Esophagus squamous epithelium (tissue), 4 donors: ENCODE results near the gene KRTCAP3.
"Not testable (repeated sequence)": the region's sequence is repeated elsewhere in the genome, so short reads cannot be mapped to it uniquely, and the experiment has no call there.

ENCODE experiments used
- POLR2A ChIP-seq, 4 donors: fragments of 450-650 bp; IDR thresholded peaks; one replicate each; pipeline ENCODE4 v1.6.1; 2017; ENCODE audit warnings: antibody characterized with exemption in 4 of 4, mild to moderate bottlenecking in 4 of 4, moderate library complexity in 3 of 4
- TF ChIP-seq, protein P1 (sequence below), 6 experiments: fragments of 450-650 bp in 4 of 6; fragments of 200-600 bp in 2 of 6; sonication (generic) in 2 of 6; IDR thresholded peaks; one replicate each; pipeline ENCODE4 v1.5.1; 2016 to 2019; ENCODE audit warnings: antibody characterized with exemption in 6 of 6, mild to moderate bottlenecking in 4 of 6, moderate library complexity in 4 of 6

DNA sequence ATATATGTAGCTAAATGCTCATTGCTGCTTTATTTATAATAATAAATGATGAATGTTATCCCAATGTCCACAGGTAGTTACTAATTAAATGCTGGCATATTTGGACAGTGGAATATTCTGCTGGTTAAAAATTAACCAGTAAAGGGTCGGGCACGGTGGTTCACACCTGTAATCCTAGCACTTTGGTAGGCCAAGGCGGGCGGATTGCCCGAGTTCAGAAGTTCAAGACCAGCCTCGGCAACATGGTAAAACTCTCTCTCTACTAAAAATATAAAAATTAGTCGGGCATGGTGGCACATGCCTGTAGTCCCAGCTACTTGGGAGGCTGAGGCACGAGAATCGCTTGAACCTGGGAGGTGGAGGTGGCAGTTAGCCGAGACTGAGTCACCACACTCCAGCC is 17.1 kb upstream of the KRTCAP3 start:
- TF ChIP-seq POLR2A (IDR thresholded peaks at IDR 0.05), result not testable (repeated sequence)
- TF ChIP-seq, protein P1, sequence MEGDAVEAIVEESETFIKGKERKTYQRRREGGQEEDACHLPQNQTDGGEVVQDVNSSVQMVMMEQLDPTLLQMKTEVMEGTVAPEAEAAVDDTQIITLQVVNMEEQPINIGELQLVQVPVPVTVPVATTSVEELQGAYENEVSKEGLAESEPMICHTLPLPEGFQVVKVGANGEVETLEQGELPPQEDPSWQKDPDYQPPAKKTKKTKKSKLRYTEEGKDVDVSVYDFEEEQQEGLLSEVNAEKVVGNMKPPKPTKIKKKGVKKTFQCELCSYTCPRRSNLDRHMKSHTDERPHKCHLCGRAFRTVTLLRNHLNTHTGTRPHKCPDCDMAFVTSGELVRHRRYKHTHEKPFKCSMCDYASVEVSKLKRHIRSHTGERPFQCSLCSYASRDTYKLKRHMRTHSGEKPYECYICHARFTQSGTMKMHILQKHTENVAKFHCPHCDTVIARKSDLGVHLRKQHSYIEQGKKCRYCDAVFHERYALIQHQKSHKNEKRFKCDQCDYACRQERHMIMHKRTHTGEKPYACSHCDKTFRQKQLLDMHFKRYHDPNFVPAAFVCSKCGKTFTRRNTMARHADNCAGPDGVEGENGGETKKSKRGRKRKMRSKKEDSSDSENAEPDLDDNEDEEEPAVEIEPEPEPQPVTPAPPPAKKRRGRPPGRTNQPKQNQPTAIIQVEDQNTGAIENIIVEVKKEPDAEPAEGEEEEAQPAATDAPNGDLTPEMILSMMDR (IDR thresholded peaks at IDR 0.05), result not testable (repeated sequence)
